Bronchial epithelial cell (primary cell): Measurements from ENCODE around the gene PKDCC. TPM values are rescaled to one million over a fixed set of nuclear protein-coding genes. Genes with fewer than 3 reads are reported as not detected.

Source experiments
- DNase-seq: peaks from one replicate; pipeline ENCODE4 v3.0.0-alpha.2; 2010; ENCODE audit warnings: low read depth
- FAIRE-seq: peaks from 2 replicates; lab custom pipeline; 2011; peaks lifted over from hg19 to GRCh38; lab: Jason Lieb, UNC
- H3K27me3 ChIP-seq: 2 replicates; pipeline ENCODE4 v1.5.1; 2011; ENCODE audit warnings: low read length; ENCODE audit not compliant: control insufficient read depth, insufficient read depth
- H3K36me3 ChIP-seq: 2 replicates; pipeline ENCODE4 v1.5.1; 2011; ENCODE audit warnings: low read length; ENCODE audit not compliant: control insufficient read depth, insufficient read depth
- H3K4me3 ChIP-seq: 2 replicates; pipeline ENCODE4 v1.5.1; 2011; ENCODE audit warnings: mild to moderate bottlenecking, low read depth, low read length, control low read depth
- total RNA-seq: library from RNA; depleted of rRNA; stranded (reverse); fragments of >200 nt; gene quantifications from 2 replicates; pipeline ENCODE4 v1.2.1, GENCODE V29; 2014
- TF ChIP-seq, protein P1 (sequence below): IDR thresholded peaks from 2 replicates; pipeline ENCODE4 v1.5.1; 2011; ENCODE audit warnings: mild to moderate bottlenecking, moderate library complexity, low read length, control low read depth, inconsistent platforms; ENCODE audit not compliant: insufficient read depth, severe bottlenecking

Gene PKDCC
- total RNA-seq, 1 donor from 2014 or later: 0.79 TPM

DNA sequence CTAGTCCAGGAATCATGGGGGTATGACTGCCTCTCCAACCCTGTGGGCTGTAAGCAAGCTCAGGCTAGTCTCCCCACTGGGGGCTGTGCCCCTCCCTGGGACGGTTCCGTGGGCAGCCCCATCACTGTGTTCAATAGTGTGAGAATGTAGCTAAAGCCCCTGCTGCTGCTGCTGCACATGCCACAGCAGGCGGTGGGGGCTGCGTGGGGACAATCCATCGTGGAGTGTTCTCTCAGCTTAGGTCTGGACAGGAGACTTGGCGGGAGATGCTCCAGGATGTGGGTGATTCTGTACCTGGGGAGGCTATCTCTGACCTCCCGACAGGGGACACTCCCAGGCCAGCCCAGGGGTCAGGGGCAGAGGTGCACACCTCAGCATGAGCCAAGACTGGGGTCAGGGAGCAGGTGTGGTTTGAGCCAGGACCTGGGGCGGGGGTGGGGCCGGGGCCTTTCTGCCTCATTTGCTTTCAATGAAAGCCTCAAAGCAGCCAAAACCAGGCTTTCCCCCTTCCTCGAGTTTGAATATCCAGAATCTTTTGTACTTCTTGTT is 10.2 kb downstream of the PKDCC start:
- no peak for FAIRE-seq

DNA sequence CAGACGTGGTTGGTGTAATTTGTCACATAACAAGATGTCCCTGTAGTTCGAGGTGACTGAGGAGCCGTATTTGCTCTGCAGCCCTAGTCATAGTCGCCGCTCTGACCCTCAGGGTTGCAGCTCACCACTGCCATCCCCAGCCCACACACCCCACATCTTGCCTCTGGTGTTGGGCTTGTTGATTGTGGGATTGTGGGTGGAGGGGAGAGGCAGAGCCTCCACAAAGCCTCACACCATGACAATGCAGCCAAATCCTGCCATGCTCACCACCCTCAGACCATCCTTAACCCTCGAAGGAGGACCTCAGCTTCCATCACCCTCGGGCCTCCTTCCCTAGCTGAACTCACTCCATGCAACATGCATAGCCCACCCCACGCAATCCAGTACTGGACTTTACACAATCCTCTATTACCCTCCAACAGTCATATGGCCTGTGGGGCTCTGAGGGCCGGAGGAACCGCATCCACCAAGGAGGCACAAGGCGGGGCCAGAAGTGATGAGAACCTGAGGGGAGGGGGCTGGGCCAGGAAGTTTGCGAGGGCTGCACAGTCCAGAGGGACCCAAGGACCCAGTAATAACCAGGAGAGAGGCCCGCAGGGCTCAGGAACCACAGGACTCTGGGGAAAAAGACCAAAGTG is 11.6 kb downstream of the PKDCC start:
- no peak for FAIRE-seq
- H3K27me3 ChIP-seq: peaks cover 3% of the 10 kb centered on the region

More for the DNA sequence above, 10.2 kb downstream of the PKDCC start:
- Histone ChIP-seq H3K4me3 (no peak overlapping the region), H3K36me3 (no peaks in the 10 kb centered on the region), H3K27me3 (no peaks in the 10 kb centered on the region)
- TF ChIP-seq, protein P1, sequence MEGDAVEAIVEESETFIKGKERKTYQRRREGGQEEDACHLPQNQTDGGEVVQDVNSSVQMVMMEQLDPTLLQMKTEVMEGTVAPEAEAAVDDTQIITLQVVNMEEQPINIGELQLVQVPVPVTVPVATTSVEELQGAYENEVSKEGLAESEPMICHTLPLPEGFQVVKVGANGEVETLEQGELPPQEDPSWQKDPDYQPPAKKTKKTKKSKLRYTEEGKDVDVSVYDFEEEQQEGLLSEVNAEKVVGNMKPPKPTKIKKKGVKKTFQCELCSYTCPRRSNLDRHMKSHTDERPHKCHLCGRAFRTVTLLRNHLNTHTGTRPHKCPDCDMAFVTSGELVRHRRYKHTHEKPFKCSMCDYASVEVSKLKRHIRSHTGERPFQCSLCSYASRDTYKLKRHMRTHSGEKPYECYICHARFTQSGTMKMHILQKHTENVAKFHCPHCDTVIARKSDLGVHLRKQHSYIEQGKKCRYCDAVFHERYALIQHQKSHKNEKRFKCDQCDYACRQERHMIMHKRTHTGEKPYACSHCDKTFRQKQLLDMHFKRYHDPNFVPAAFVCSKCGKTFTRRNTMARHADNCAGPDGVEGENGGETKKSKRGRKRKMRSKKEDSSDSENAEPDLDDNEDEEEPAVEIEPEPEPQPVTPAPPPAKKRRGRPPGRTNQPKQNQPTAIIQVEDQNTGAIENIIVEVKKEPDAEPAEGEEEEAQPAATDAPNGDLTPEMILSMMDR: no peak
- DNase-seq: no peak

DNA sequence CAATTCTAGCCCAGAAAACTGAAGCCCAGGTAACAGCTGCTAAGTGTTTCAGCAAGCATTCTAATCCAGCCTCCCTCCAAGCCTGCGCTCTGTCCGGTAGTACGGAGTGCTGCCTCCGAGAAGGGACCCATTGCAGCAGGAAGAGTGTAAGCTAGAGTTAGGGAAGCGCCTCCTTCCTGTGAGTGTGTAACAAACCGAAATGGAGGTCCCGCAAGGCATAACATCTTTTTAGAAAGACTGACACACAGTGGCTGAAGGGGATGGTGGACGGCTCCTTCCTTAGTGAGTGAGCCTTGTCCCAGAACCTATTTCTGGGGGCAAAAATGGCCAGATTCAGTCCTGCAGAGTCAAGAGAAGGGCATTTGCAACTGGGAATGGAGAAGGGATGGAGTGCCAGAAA is 12.2 kb downstream of the PKDCC start:
- DNase-seq (no peak), FAIRE-seq (no peak)
- Histone ChIP-seq H3K4me3 (no peak overlapping the region), H3K36me3 (no peaks in the 10 kb centered on the region), H3K27me3 (peaks cover 3% of the 10 kb centered on the region)
- TF ChIP-seq, protein P1: no peak

More for the DNA sequence above, 11.6 kb downstream of the PKDCC start:
- DNase-seq: no peak
- Histone ChIP-seq H3K4me3 (no peak overlapping the region), H3K36me3 (no peaks in the 10 kb centered on the region)
- TF ChIP-seq, protein P1: no peak

DNA sequence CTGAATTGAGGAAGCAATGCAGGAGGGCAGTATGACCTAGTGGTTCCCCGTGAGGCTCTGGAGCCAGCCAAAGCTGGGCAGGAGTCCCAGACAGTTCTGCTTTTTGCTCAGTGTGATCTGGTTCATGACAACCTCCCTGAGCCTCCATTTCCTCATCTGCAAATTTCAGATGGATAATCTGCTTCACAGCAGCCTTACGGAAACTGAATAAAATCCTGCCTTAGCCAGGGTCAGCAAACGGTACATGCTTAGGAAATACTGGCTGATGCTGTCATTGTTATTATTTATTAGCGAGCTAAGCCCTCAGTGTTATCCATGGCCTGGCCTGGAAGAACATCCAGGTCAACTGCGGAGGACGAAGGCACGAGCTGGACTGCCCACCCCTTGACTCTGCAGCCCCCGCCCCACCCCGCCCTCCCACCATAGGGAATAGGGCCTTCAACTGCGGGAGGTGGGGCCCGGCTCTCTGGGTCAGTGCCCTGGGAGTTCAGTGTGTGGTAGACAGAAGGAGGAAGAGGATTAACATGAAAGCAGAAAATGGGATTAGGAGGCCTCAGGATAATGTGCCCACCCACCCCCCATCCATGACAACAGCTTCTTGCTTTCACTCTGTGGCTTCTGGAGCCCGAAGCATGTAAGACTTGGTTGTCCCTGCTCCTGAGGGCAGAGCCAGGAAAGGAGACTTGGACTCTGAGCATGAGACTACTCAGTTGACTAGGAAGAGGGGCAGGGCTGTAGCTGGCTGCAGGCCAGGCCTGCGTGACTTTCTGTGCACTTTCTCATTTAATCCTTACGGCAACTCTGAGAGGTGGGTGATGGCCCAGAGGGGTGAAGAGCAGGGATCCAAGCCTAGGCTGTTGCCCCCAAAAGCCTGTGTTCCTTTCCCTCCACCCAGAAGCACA is 13.1 kb downstream of the PKDCC start:
- H3K27me3 ChIP-seq: peaks cover 3% of the 10 kb centered on the region
- FAIRE-seq: no peak
- TF ChIP-seq, protein P1: no peak
- no peak overlapping the region for H3K4me3 ChIP-seq
- H3K36me3 ChIP-seq: no peaks in the 10 kb centered on the region
- DNase-seq: no peak

DNA sequence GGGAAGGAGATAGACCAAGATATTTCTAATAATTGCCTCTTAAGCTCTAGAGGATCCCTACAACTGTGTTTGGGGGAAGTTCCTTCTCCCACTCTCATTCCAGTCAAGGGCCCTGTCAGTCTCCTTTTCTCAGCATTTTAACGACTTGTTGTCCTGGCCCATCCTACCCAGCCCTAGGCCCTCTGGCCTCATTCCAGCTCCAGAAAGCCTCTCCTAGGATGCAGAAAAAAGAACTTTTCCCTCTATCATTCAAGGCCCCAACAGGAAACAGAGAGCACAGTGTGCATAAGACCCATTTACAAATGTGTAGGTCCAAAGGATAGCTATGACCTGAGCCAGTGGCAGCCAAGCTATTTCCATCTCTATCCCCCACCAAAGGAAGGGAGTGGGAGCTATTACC is 14.0 kb downstream of the PKDCC start:
- Histone ChIP-seq H3K4me3 (no peak overlapping the region), H3K36me3 (no peaks in the 10 kb centered on the region), H3K27me3 (peaks cover 3% of the 10 kb centered on the region)
- DNase-seq (no peak), FAIRE-seq (no peak)
- TF ChIP-seq, protein P1: no peak
